HL-60 (cell line): ENCODE results near the gene PCBP4.

Experiments
- DNase-seq, 2 experiments: peaks; one replicate each; pipeline ENCODE4 v3.0.0-alpha.2; 2010 to 2020; ENCODE audit warnings: low read depth in 1 of 2, low spot score in 1 of 2
- H3K27ac ChIP-seq: fragments of 250-450 bp; sonication (Bioruptor Pico); replicated peaks from 2 replicates; pipeline ENCODE4 v1.5.1; 2020; ENCODE audit warnings: mild to moderate bottlenecking, moderate library complexity
- H3K27me3 ChIP-seq: fragments of 250-450 bp; sonication (Bioruptor Pico); 2 replicates; pipeline ENCODE4 v1.5.1; 2021; ENCODE audit warnings: mild to moderate bottlenecking, moderate library complexity; ENCODE audit not compliant: insufficient read depth, poor library complexity, severe bottlenecking
- H3K4me3 ChIP-seq: replicated peaks from 2 replicates; pipeline ENCODE4 v1.5.1; 2011; ENCODE audit warnings: mild to moderate bottlenecking, control low read depth, low read length; ENCODE audit not compliant: insufficient read depth
- GABPA ChIP-seq: IDR thresholded peaks from 2 replicates; pipeline ENCODE4 v1.6.1; 2012; ENCODE audit warnings: low read depth
- POLR2AphosphoS5 ChIP-seq: IDR thresholded peaks from 2 replicates; pipeline ENCODE4 v1.6.1; 2012; ENCODE audit warnings: low read depth
- SPI1 ChIP-seq: IDR thresholded peaks from 2 replicates; pipeline ENCODE4 v1.6.1; 2012; ENCODE audit warnings: low read depth, mild to moderate bottlenecking, borderline replicate concordance
- TF ChIP-seq, protein P1 (sequence below): IDR thresholded peaks from one replicate; pipeline ENCODE4 v1.5.1; 2011; ENCODE audit warnings: low read length, control low read depth, inconsistent platforms; ENCODE audit not compliant: insufficient read depth
- TF ChIP-seq, protein P2 (sequence below): IDR thresholded peaks from 2 replicates; pipeline ENCODE4 v1.6.1; 2012; ENCODE audit warnings: low read depth; ENCODE audit not compliant: insufficient replicate concordance

The PCBP4 gene

DNA sequence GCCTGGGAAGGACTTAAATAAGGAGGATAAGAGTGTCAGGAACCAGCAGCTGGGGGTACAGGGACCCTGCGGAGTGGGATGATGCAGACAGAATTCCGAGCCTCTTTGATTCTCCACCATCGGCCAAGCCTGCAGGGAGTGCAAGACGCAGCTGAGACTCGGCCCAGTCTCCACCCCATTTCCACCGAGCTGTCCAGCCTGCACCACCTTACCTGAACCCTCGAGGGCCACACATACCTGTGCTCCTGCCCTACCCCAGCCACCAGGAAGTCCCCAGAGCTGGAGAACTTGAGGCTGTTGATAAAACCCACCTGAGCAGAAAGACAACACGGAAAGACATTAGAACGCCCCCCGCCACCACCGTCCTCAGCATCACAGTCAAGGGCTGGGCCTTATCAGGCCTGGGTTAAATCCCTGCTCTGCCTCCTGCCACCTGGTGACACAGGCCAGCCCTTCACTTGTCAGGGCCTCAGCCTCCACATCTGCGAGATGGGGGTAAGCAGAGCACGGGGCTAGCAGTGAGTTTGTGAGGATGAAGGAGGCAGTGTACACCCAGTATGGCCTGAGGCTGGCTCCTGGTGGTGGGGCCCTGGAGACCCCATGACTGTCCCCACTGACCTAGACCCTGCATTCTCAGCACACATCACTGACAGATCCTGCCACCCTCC lies 33.6 kb downstream of the PCBP4 start:
- no peak overlapping the region for H3K27ac ChIP-seq
- no peak for DNase-seq
- no peak overlapping the region for H3K4me3 ChIP-seq
- no peaks in the 10 kb centered on the region for H3K27me3 ChIP-seq
- no peak for TF ChIP-seq GABPA
- TF ChIP-seq, protein P1, sequence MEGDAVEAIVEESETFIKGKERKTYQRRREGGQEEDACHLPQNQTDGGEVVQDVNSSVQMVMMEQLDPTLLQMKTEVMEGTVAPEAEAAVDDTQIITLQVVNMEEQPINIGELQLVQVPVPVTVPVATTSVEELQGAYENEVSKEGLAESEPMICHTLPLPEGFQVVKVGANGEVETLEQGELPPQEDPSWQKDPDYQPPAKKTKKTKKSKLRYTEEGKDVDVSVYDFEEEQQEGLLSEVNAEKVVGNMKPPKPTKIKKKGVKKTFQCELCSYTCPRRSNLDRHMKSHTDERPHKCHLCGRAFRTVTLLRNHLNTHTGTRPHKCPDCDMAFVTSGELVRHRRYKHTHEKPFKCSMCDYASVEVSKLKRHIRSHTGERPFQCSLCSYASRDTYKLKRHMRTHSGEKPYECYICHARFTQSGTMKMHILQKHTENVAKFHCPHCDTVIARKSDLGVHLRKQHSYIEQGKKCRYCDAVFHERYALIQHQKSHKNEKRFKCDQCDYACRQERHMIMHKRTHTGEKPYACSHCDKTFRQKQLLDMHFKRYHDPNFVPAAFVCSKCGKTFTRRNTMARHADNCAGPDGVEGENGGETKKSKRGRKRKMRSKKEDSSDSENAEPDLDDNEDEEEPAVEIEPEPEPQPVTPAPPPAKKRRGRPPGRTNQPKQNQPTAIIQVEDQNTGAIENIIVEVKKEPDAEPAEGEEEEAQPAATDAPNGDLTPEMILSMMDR, result no peak
- TF ChIP-seq, protein P2, sequence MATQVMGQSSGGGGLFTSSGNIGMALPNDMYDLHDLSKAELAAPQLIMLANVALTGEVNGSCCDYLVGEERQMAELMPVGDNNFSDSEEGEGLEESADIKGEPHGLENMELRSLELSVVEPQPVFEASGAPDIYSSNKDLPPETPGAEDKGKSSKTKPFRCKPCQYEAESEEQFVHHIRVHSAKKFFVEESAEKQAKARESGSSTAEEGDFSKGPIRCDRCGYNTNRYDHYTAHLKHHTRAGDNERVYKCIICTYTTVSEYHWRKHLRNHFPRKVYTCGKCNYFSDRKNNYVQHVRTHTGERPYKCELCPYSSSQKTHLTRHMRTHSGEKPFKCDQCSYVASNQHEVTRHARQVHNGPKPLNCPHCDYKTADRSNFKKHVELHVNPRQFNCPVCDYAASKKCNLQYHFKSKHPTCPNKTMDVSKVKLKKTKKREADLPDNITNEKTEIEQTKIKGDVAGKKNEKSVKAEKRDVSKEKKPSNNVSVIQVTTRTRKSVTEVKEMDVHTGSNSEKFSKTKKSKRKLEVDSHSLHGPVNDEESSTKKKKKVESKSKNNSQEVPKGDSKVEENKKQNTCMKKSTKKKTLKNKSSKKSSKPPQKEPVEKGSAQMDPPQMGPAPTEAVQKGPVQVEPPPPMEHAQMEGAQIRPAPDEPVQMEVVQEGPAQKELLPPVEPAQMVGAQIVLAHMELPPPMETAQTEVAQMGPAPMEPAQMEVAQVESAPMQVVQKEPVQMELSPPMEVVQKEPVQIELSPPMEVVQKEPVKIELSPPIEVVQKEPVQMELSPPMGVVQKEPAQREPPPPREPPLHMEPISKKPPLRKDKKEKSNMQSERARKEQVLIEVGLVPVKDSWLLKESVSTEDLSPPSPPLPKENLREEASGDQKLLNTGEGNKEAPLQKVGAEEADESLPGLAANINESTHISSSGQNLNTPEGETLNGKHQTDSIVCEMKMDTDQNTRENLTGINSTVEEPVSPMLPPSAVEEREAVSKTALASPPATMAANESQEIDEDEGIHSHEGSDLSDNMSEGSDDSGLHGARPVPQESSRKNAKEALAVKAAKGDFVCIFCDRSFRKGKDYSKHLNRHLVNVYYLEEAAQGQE, result no peak
- no peak for TF ChIP-seq SPI1
- TF ChIP-seq POLR2AphosphoS5, result no peak

DNA sequence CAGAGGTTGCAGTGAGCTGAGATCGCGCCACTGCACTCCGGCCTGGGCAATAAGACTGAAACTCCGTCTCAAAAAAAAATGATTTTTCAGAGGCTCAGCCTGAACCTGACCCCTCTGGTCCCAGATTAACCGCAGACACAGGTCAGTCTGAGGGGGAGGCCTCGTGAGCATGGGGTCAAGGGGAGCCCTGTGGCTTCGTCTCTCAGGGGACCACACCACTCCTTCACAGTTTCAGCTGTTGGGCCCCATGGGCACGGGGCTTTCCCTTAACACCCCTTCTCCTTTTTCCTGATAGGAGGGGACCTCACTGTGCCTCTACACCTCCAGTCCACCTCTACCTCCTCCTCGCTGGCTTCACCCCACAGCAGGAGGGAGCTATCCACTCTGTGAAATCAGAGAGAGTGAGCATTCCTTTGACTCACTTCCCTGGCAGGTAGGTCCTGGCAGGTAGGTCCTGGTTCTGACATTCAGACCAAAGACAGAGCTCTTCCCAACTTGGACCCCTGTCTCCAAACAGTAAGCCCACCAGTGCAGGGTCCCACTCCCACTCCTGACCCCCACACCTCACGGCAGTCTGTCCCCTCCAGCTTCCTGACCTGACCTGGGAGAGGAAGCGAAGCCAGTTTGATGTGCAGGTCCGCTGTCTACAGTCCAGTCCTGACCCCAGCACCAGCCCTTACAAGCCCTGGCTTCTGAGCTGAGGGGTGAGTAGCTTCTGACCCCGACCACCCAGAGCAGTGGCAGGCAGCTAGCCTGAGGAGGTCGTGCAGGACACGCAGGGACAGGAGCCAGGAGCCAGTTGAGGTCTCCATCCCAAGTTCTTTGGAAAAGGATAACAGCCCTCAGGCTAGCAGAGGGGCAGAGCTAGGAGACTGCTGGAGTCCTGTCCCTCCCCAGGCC lies 34.5 kb downstream of the PCBP4 start:
- Histone ChIP-seq H3K27ac (no peak overlapping the region), H3K27me3 (no peaks in the 10 kb centered on the region), H3K4me3 (no peak overlapping the region)
- no peak for DNase-seq
- TF ChIP-seq, protein P1, result no peak
- TF ChIP-seq POLR2AphosphoS5, result no peak
- TF ChIP-seq, protein P2, result no peak
- no peak for TF ChIP-seq SPI1
- no peak for TF ChIP-seq GABPA

DNA sequence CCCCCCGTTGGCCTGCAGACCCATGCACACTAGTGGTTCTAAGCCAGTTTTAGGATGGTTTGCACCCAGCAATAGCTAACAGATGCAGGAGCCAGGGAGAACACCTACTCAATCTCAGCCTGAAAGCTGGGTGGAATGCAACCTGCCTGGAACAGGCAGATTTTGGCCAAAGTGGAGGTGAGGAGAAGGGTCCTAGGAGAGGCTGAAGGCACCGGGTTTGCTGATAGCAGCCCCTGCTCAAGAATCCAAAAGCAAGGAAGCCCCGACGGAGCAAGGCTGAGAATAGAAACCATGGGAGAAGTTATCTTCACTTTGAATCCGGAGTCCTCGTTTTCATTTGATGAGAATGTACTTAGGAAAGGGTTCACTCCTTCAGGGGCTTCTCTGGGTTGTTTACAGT lies 35.5 kb downstream of the PCBP4 start:
- DNase-seq, result no peak
- no peaks in the 10 kb centered on the region for H3K27me3 ChIP-seq
- no peak overlapping the region for H3K27ac ChIP-seq
- TF ChIP-seq POLR2AphosphoS5 (no peak), GABPA (no peak), SPI1 (no peak)
- TF ChIP-seq, protein P1, result no peak
- TF ChIP-seq, protein P2, result no peak
- no peak overlapping the region for H3K4me3 ChIP-seq
